Thoracic aorta (tissue), 2 donors: ENCODE data around the gene CNDP1. TPM values are rescaled to one million over a fixed set of nuclear protein-coding genes. Genes with fewer than 3 reads are reported as not detected.

Experiments
- ATAC-seq: fragments of 150-250 bp; one replicate; pipeline ENCODE4 v1.8.0; 2017; ENCODE audit warnings: low read depth; ENCODE audit not compliant: insufficient number of reproducible peaks, low FRiP score
- DNase-seq: peaks from one replicate; pipeline ENCODE4 v3.0.0-alpha.2; 2020; ENCODE audit warnings: low spot score
- H3K27ac ChIP-seq, 2 donors: fragments of 200-600 bp; sonication (generic); 1 replicate in 1 of 2; 2 replicates in 1 of 2; pipeline ENCODE4 v1.5.1; 2016; ENCODE audit warnings: mild to moderate bottlenecking in 2 of 2, moderate library complexity in 2 of 2
- H3K27me3 ChIP-seq: fragments of 200-600 bp; sonication (generic); replicated peaks from 2 replicates; pipeline ENCODE4 v1.6.0; 2016; ENCODE audit warnings: mild to moderate bottlenecking; ENCODE audit not compliant: insufficient read depth
- H3K36me3 ChIP-seq: fragments of 200-600 bp; sonication (generic); one replicate; pipeline ENCODE4 v1.5.1; 2016
- H3K4me1 ChIP-seq, 2 donors: fragments of 200-600 bp; sonication (generic); 1 replicate in 1 of 2; 2 replicates in 1 of 2; pipeline versions ENCODE4 v1.5.1 to v1.6.0; 2016; ENCODE audit warnings: low read depth in 2 of 2, mild to moderate bottlenecking in 1 of 2; ENCODE audit not compliant: control insufficient read depth in 1 of 2
- H3K4me3 ChIP-seq: fragments of 200-600 bp; sonication (generic); 2 replicates; pipeline ENCODE4 v1.5.1; 2016; ENCODE audit warnings: mild to moderate bottlenecking
- H3K9me3 ChIP-seq: fragments of 200-600 bp; sonication (generic); 2 replicates; pipeline ENCODE4 v1.5.1; 2016
- CTCF ChIP-seq: fragments of 200-600 bp; sonication (generic); IDR thresholded peaks from one replicate; pipeline ENCODE4 v1.5.1; 2019; ENCODE audit warnings: antibody characterized with exemption
- total RNA-seq, 2 donors: library from RNA; depleted of rRNA; stranded (reverse); fragments of >200 nt; gene quantifications; one replicate each; pipeline versions ENCODE4 v1.1.0 to v1.2.3, GENCODE V29; 2016

Gene CNDP1
- total RNA-seq, 2 donors from 2014 or later: not detected

- no peak overlapping the region for H3K27ac ChIP-seq
- no peak for TF ChIP-seq CTCF
- no peaks in the 10 kb centered on the region for H3K36me3 ChIP-seq
- ATAC-seq (no peak), DNase-seq (no peak)
- H3K4me1 ChIP-seq: no peaks in the 10 kb centered on the region
- H3K9me3 ChIP-seq: no peaks in the 10 kb centered on the region
- no peaks in the 10 kb centered on the region for H3K27me3 ChIP-seq
- H3K4me3 ChIP-seq: no peak overlapping the region
Measured at GRCh38 chr18:74610051-74610615, 75.8 kb downstream of the CNDP1 start.

- DNase-seq: no peak
- H3K4me3 ChIP-seq: no peak overlapping the region
- no peak for TF ChIP-seq CTCF
- no peaks in the 10 kb centered on the region for H3K9me3 ChIP-seq
- no peaks in the 10 kb centered on the region for H3K27me3 ChIP-seq
- H3K36me3 ChIP-seq: no peaks in the 10 kb centered on the region
- no peak for ATAC-seq
- no peak overlapping the region for H3K27ac ChIP-seq
- no peaks in the 10 kb centered on the region for H3K4me1 ChIP-seq
Measured at GRCh38 chr18:74610860-74611259, 76.6 kb downstream of the CNDP1 start.

GRCh38 chr18:74611765-74612164 is 77.5 kb downstream of the CNDP1 start:
- Histone ChIP-seq H3K9me3 (no peaks in the 10 kb centered on the region), H3K4me1 (no peaks in the 10 kb centered on the region), H3K36me3 (no peaks in the 10 kb centered on the region), H3K27me3 (no peaks in the 10 kb centered on the region), H3K27ac (no peak overlapping the region), H3K4me3 (no peak overlapping the region)
- TF ChIP-seq CTCF: no peak
- ATAC-seq: no peak
- DNase-seq: no peak

- no peak overlapping the region for H3K4me3 ChIP-seq
- no peak overlapping the region for H3K27ac ChIP-seq
- ATAC-seq (no peak), DNase-seq (no peak)
- no peak for TF ChIP-seq CTCF
- no peaks in the 10 kb centered on the region for H3K36me3 ChIP-seq
- H3K27me3 ChIP-seq: no peaks in the 10 kb centered on the region
- no peaks in the 10 kb centered on the region for H3K9me3 ChIP-seq
- H3K4me1 ChIP-seq: no peaks in the 10 kb centered on the region
Measured at GRCh38 chr18:74613381-74613780, 79.1 kb downstream of the CNDP1 start.

- Histone ChIP-seq H3K9me3 (no peaks in the 10 kb centered on the region), H3K27me3 (no peaks in the 10 kb centered on the region), H3K4me1 (no peaks in the 10 kb centered on the region), H3K27ac (no peak overlapping the region), H3K36me3 (no peaks in the 10 kb centered on the region), H3K4me3 (no peak overlapping the region)
- DNase-seq (no peak), ATAC-seq (no peak)
- no peak for TF ChIP-seq CTCF
Measured at GRCh38 chr18:74616494-74616893, 82.2 kb downstream of the CNDP1 start.
